GM18508 (cell line): ENCODE results near the gene C14orf132.

Source experiments
- ATAC-seq: cut with Tn5 transposase; IDR thresholded peaks from one replicate; pipeline ENCODE4 v1.9.1; 2021; ENCODE audit warnings: moderate number of reproducible peaks; ENCODE audit not compliant: insufficient read depth, unreplicated experiment

C14orf132 gene

DNA sequence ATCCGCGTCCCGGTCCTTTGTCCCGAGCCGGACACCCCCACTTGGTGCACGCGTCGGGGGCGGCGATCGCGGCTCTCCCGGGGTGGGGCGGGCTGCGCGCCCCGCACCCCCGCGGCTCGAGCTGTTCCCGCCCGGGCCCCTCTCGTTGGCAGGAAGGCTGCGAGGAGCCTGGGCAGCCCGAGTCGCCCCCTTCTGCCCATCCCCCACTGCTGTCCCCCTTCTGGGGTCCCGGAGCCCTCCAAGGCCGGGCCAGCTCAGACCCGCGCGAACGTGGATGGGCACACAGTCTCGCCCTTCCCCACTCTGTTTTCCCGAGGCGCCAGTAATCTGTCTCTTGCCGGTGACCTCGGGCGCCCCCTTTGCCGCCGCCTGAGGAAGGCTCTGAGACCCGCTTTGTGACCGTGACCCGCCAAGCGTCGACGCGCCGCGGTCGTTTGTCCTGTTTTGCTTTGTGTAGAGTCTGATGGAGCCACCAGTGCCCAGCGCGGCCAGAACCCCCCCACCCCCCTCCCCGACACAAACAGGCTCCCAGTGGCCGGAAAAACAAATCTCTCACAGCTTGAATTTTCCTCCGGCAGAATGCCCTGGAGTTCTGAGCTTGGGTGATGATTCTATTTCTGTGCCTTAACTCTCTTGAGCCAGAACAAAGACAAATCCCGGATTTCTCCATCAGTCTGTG lies 610 bp downstream of the C14orf132 start:
- no peak for ATAC-seq

DNA sequence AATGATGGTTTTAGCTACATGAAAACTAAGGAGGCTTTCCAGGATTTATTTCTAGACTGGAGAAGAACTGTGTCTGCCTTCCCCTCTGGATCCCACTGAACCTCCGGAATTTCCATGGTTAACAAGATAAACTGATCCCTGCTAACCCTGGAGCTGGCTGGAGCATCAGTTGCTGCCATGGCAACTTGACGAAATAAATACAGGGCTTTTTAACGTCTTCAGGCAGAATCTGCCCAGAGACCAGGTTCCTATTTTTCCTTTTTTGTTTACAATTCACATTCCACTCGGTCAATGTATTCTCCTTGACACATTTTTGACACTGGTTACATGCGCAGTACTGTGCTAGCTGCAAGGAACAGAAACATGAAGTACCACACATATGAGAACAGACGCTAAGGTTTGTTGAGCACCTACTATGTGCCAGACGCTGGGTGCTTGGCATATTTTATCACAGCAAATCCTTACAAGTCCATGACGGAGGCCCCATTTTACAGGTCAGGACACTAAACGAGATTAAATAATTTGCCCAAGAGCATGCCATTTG lies 1.7 kb downstream of the C14orf132 start:
- ATAC-seq, result no peak

DNA sequence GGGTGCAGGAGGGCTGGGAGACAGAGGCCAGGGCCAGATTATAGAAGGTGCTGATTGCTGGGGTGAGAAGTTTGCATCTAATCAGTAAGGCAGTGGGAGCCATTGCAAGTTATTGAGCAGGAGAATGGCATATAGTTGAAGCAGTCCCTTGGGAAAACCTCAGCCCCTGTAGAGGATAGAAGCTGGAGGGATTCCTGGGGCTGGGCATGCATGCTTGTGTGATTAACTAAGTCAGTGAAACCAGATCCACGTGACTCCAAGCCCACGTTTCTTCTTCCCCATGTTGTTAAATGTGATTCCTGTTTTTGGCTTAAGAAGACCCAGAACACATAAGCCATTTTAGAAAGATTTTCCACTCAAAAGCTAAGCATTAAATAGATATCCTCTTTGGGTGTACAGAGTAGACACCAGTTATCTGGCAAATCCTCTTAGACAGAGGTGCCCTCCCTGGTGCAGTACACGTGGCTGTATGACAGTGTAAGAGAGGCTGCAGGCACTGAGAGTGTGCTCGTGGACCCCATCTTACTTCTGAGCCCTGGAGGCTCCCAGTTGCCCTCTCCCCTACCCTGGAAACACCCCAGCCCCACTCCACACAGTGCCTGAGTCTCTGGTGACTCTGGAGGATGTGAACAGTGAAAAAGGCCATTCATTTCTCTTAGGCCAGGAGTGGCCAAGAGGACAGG lies 3.2 kb downstream of the C14orf132 start:
- ATAC-seq, result no peak

DNA sequence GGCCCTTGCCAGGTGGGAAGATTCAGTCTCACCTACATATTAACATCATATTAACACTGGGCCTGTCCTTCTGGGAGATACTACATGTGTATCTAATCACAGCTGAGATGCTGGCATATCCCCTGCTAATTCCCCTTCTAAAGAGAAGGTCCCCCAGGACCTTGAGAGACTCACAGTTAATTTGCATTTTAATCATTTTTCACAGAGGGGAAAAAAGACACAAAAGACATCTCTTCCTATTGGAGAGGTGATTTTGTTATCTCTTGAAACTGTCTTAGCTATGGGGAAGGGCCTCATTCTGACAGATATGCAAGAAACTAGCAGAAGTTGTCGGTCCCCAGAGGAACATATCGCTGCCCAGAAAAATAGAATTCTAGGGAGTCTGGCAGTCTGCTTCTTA lies 7.5 kb downstream of the C14orf132 start:
- ATAC-seq, result no peak

DNA sequence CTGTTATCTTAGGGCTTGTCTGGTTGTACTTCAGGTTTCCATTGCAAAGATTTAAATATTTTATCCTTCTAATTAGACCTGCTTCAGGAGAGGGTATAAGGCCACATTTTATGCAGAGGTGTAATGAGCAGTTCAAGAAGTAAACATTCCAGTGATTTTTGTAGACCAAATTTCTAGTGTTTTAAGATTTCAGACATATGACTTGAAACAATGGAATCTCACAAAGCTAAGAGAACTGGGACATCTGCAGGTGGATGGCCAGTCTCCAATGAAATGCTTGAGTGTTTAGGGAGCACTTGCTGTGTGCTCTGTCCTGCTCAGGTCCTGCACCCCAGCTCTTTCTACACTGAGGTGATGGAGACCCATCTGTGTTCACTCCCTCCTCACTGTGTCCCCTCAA lies 7.9 kb downstream of the C14orf132 start:
- ATAC-seq, result no peak

DNA sequence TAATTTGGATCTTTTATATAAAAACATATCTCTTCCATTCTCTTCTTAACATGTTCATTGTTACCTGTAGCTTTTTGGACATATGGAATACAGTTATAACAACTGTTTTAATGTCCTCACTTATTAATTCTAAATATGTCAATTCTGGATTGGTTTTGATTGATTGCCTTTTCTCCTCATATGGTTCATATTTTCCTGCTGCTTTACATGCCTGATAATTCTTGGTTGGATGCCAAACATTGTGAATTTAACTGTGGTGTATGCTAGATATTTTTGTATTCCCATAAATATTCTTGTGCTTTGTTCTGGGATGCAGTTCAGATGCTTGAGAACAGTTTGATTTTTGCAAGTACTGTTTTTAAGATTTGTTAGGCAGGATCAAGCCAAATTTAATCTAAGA lies 10.8 kb downstream of the C14orf132 start:
- ATAC-seq, result no peak

DNA sequence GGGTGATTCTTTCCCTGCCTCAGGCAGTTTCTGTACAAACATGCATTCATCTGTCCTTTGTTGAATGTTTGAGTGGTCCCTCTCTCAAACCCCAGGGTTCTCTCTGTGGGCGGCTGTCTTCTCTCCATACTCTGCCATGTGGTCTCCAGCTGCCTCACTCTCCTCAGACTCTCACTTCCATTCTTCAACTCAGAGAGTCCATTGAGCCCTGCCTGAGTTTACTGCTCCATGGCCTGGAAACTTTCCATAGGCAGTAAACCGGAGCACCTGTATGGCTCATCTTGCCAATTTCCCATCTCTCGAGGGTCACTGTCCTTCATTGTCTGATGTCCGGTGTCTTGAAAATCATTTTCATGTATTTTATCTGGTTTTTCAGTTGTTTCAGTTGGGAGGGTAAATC lies 11.3 kb downstream of the C14orf132 start:
- no peak for ATAC-seq

DNA sequence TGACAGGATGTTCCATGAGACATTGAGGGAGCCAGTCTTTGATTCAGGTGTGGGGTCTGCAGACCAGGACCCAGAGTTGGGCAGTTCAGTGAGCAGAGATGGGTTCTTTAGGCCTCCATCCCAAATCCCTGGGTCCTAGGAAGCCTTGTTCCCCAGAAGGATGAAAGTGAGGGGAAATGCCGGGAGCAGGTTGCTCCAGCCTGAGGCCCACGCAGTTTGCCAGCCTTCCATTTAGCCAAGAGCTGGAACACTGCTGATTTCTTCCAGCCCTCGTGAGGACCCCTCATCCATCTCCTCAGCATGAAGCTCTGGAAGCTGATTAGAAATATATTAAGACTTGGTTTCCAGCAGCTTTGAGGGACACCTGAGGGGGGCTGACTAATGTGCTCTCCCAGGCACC lies 12.1 kb downstream of the C14orf132 start:
- no peak for ATAC-seq

DNA sequence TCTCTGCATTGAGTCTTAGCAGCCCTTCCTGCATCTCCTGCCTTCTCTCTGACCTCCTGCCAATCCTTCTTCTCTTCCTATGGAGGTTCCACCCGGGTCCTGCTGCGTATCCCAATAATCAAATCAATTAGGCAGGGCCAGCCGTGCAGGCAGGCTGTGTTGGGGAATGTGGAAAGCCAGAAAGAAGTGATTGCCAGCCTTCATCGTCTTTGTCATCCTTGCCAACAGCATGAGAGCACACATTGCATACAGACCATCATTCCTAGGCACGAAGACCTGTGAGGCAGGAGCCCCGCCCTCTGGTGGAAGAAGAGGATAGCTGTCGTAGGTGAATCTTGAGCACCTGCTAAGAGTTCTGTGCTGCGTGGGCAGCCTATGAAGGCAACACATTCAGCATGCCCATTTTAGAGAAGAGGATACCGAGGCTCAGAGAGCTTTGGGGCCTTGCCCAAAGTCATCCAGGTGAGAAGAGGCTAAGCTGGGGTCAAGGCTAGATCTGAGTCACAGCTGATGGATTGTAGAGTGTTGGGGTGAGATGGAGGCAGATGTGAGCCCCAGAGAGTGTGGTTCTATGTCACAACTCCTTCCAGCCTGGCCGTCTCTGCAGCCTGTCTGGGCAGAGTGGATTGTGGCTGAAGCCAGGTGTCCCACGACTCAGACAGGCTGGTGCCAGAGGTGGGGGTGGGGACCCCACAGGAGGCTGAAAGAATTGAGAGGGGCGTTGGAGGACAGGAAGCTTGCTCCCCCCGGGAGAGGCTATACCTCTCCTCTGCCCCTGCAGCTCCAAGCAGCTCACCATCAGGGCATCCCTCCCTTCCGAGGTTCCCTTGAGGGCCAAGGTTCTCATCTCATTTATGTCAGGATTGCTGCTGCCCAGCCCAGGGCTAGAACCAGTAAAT lies 12.7 kb downstream of the C14orf132 start:
- ATAC-seq, result no peak

DNA sequence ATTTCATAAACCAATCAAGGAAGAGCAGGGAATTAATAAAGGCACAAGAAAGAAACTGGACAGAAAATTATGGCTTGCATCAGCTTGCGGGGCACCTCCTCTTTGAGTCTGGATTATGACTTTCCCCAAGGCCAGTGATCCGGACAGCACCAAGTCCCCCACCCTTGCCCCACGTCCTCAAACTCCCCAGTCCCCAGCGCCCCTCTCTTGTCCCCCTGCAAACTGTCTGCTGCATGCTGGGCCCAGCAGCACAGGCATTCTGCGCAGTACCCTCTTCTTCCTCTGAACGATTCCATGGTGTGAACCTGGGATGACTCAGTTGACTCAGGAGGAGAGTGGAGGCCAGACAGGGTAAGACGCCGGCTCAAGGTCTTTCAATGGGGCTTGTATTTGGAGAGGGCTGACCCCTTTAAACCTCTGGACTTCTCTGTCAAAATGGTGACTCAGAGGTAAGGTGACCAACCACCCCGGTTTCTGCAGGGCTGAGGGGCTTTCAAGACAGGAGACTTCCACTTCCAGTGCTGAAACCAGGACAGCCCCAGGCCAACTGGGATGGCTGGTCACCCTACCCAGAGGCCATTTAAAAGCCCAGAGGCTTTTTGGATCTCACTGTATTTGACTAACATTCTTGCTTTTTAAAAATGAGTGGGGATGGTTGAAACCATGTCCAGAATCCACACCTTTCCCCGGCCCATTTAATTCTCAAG lies 13.5 kb downstream of the C14orf132 start:
- no peak for ATAC-seq

DNA sequence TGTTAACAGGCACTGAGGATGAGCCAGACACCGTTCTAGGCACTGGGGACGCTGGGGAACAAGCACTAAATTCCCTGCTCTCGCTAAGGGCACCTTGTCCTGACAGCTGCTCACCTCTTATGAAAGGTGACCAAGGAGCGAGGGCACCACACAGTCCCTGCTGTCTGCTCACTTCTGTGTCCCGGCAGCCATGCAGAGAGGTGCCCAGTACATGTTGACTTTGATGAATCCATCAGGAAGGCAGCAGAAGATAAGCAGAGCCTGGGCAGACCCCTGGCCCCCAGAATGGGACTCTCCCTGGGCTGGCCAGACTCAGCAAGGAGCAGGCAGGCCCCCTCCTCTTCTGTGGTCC lies 14.1 kb downstream of the C14orf132 start:
- no peak for ATAC-seq

DNA sequence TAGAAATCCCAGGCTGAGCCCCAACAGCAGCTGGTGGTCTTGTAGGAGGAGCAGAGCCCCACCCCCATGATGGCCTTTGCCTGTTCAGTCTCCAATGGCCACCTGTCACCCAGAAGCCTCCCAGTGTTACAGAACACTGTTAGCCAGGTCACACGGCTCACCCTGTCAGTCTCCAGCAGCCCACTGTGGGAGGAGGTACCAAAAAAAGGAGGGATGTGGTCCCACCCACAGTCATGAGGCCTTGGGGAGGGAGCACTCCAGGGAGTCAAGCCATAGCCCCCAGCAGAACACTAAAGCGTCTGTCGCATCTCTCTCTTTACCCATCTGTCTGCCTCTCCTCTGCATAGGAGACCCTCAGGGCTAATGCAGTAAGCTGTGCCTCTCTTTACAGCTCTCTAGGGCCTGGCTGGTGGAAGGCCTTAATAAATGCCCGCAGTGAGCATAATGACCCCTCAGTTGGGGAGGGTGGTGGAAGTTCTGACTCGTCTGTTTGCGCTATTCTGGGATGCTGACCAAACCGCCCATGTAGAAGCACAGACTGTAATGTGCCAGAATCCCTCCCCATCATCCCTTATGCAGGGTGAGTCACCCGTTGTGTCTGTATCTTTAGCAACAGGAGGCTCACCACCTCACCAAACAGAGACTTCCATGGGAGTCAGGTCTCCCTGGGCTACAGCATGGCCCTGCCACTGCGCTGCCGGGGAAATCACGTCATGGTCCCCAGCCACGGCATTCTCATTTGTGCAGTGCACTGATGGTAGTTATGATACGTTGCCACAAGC lies 14.6 kb downstream of the C14orf132 start:
- ATAC-seq, result no peak

DNA sequence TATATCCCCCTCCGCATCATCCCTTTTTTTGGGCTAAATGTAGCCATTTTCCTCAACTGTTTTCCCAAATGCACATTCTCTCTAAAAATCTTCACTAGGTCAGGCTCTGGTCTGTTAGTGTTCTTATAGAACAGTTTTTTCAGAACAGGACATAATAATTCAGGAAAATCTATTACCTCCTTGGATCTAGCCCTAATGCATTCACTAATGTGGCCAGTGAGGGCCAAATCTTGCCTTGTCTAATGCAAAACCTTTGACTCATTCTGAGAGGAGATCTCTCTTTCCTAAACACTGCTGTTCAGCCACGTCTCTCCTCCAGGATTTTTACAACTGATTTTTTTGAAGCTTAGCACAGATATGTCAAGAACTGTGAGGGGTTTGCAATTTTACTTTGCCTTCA lies 15.5 kb downstream of the C14orf132 start:
- no peak for ATAC-seq

DNA sequence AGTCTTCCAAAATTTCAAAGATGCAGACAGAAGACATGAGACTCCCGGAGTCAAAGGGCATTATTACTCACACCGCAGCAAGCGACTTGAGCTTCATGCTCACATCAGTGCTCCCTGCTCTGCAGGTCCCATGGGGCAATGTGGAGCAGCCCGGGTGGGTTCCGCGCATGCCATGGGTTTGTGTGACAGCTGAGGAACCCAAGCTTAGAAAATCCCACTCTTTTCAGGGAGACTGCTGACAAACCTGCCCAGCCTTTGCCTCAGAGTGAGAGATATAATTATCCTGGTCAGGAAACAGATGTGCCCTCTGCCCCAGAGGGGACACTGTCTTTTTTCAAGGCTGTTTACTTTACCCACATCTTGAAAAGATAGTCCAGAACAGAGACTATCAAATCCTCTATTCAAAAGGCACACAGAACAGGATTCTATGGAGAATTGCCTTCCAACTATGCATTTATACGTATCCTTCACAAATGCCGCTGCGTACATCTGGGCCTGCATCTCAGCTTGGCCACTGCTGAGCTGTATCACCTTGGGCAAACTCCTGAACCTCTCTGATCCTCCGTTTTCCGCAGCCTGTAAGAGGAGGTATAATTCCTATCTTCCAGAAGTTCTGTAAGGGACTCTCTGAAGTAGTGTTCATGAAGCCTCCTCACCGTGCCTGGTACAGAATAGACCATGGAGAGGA lies 16.0 kb downstream of the C14orf132 start:
- no peak for ATAC-seq

DNA sequence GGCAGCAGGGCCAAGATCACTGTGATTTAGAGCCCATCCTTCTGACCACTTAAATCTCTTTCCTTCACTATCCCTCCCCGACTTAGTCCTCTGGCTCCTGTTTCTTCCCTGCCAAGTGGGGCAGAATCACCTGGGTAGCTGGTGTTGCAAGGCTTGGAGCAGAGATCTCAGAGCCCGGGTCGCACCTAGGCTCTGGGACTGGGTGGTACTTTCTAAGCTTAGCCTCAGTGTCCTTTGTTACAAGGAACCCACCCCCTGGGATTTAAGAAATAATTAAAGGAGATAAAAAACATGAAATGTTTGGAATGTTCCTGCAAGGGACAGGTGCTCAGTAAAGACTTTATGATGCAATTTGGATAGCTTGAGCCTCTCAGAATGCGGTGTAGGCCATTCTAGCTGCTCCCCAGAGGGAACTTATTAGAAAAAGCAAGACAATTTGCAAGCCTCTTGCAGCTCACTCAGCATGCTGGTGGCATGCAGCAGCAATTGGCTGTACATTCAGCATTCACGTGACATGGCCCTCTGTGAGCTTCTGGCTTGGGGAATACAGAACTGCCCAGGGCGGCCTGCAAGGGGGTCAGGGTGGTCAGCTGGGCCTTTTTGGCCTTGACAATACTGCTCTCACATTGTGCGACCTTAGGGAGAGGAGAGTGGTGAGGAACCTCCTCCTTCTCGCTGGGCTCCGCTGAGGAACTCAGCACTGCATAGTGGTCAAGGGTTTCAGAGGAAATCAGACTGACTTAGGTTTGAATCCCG lies 16.8 kb downstream of the C14orf132 start:
- no peak for ATAC-seq

DNA sequence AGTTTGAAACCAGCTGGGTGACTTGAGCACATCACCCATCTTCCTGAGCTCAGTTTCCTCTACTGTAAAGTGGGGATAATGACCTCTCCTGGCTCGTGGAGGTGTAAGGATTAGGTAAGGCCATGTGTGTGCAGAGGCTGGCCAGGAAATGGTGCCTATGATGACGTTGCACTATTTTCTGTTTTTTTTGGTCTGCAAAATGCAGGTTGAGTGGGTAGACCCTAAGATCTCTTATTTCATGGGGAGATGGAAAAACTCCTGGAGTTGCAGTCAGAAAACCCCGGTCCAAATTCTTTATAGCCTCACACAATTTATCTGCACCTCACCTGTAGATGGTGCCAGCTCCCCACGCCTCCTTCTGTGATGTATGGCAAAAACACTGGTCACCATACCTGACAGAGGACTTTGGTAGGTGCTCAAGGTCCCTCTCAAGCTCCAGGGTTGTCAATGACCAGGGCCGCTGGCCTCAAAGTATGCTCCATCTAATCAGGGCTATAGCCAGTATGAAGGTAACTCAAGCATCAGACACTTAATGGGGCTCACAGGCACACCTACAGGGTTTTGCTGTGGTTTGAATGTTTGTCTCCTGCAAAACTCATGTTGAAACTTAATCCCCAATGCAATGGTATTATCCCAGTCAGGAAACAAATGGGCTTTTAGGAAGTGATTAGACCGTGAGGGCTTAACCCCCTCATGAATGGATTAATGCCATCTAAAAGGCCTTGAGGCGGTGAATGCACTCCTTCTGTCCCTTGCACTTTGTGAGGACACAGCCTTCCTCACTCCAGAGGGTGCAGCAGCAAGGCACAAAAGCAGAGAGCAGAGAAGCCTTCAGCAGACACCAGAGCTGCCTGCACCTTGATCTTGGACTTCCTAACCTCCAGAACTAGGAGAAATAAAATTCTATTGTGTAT lies 17.6 kb downstream of the C14orf132 start:
- no peak for ATAC-seq

DNA sequence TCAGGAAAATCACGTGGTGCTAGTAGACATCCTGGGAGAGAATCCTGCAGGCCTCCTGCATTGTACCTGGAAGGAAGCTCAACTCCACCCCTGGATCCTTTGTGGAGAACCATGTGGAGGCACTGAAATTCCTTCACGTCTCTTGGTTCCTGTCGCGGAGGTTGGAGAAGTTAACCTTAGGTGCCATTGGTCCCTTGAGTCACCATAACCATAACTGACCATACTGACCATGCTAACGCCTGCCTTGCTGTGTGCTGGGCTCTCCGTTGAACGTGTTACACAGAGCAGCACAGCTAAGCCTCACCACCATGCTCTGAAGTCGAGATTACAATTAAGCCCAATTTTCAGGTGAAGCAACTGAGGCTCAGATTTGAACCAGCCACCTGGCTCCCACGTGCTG lies 18.6 kb downstream of the C14orf132 start:
- ATAC-seq, result no peak
